ENCODE measurements around the gene AHCYL2. TPM values are rescaled to one million over a fixed set of nuclear protein-coding genes. Genes with fewer than 3 reads are reported as not detected.

The AHCYL2 gene
- total RNA-seq, 1 experiment from 2014 or later = 17.0 TPM

DNA sequence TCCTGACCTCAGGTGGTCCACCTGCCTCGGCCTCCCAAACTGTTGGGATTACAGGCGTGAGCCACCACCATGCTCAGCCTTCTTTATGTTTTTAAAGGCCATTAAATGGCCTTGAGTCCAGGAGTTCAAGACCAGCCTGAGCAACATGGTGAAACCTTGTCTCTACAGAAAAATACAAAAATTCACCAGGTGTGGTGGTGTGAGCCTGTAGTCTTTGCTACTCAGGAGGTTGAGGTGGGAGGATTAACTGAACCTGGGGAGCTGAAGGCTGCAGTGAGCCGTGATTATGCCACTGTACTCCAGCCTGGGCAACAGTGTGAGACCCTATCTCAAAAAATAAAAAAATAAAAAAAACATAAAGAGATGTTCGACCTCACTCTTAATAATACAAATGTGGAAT is 25.4 kb upstream of the AHCYL2 start:
- no peak overlapping the region for H2AFZ ChIP-seq (ENCODE audit: low read depth, low read length, poor library complexity, severe bottlenecking)
- H3K79me2 ChIP-seq (ENCODE audit: insufficient read depth, low read length) = no peaks in the 10 kb centered on the region
- no peaks in the 10 kb centered on the region for H4K20me1 ChIP-seq (ENCODE audit: insufficient read depth)
- no peaks in the 10 kb centered on the region for H3K9me3 ChIP-seq (ENCODE audit: control insufficient read depth in 1 of 2, insufficient read depth in 1 of 2, low read depth in 1 of 2, low read length in 2 of 2)
- ChIA-PET CTCF (no interaction called here), POLR2A (no interaction called here), RAD21 (ENCODE audit: low non-redundant PET in 1 of 2, low total read pairs in 2 of 2, uncharacterized antibody in 2 of 2, unreplicated experiment in 2 of 2) (no interaction called here)
- H3K9me2 ChIP-seq (ENCODE audit: insufficient read depth) = no peaks in the 10 kb centered on the region; the same call in 1 of the 2 replicates
- TF ChIP-seq TCF7L2 (IDR thresholded peaks at IDR 0.05; ENCODE audit: borderline replicate concordance, extremely low read depth, insufficient read depth, insufficient read length) (no peak), SRF (IDR thresholded peaks at IDR 0.05; ENCODE audit: low read depth) (no peak), CBX3 (IDR thresholded peaks at IDR 0.05; ENCODE audit: low read depth) (no peak), SIN3A (IDR thresholded peaks at IDR 0.05; ENCODE audit: low read depth) (no peak), POLR2A (IDR thresholded peaks at IDR 0.05; ENCODE audit: borderline replicate concordance, extremely low read depth, insufficient read depth, insufficient read length) (no peak), RAD21 (IDR thresholded peaks at IDR 0.05; ENCODE audit: low read depth) (no peak), YY1 (IDR thresholded peaks at IDR 0.05; ENCODE audit: extremely low read depth, insufficient replicate concordance, low read depth, low read length) (no peak), ZFX (IDR thresholded peaks at IDR 0.05) (no peak), ZBTB33 (IDR thresholded peaks at IDR 0.05; ENCODE audit: extremely low read depth, insufficient replicate concordance, low read length) (no peak)
- TF ChIP-seq, protein P1, sequence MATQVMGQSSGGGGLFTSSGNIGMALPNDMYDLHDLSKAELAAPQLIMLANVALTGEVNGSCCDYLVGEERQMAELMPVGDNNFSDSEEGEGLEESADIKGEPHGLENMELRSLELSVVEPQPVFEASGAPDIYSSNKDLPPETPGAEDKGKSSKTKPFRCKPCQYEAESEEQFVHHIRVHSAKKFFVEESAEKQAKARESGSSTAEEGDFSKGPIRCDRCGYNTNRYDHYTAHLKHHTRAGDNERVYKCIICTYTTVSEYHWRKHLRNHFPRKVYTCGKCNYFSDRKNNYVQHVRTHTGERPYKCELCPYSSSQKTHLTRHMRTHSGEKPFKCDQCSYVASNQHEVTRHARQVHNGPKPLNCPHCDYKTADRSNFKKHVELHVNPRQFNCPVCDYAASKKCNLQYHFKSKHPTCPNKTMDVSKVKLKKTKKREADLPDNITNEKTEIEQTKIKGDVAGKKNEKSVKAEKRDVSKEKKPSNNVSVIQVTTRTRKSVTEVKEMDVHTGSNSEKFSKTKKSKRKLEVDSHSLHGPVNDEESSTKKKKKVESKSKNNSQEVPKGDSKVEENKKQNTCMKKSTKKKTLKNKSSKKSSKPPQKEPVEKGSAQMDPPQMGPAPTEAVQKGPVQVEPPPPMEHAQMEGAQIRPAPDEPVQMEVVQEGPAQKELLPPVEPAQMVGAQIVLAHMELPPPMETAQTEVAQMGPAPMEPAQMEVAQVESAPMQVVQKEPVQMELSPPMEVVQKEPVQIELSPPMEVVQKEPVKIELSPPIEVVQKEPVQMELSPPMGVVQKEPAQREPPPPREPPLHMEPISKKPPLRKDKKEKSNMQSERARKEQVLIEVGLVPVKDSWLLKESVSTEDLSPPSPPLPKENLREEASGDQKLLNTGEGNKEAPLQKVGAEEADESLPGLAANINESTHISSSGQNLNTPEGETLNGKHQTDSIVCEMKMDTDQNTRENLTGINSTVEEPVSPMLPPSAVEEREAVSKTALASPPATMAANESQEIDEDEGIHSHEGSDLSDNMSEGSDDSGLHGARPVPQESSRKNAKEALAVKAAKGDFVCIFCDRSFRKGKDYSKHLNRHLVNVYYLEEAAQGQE (IDR thresholded peaks at IDR 0.05; ENCODE audit: low read depth) = no peak
- TF ChIP-seq, protein P2, sequence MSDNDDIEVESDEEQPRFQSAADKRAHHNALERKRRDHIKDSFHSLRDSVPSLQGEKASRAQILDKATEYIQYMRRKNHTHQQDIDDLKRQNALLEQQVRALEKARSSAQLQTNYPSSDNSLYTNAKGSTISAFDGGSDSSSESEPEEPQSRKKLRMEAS (IDR thresholded peaks at IDR 0.05) = no peak
- H3K36me3 ChIP-seq (ENCODE audit: control insufficient read depth in 1 of 2, insufficient read depth in 2 of 2, low read length in 2 of 2) = no peaks in the 10 kb centered on the region
- H3K9ac ChIP-seq (ENCODE audit: low read length) = no peak overlapping the region
- H3K4me2 ChIP-seq (ENCODE audit: low read length) = no peak overlapping the region
- H3K4me3 ChIP-seq (replicated peaks in 1 of 2; ENCODE audit: low read depth in 1 of 2, low read length in 2 of 2) = no peak overlapping the region
- no peak for DNase-seq (ENCODE audit: low read depth, low spot score)
- no peaks in the 10 kb centered on the region for H3K27me3 ChIP-seq (ENCODE audit: insufficient read depth, low read length)
- intact Hi-C loops (cut with micrococcal nuclease) = no loop called here
- BruUV-seq (replicated peaks) = no TSS peak
- no peak for ATAC-seq
- H3K27ac ChIP-seq (ENCODE audit: low read depth, low read length) = no peak overlapping the region
- no peaks in the 10 kb centered on the region for H3K4me1 ChIP-seq (ENCODE audit: control insufficient read depth in 1 of 2, insufficient read depth in 2 of 2, low read length in 2 of 2)

Data from HCT116 (cell line).